ENCODE measurements around the gene BNC2. TPM values are rescaled to one million over a fixed set of nuclear protein-coding genes. Genes with fewer than 3 reads are reported as not detected.

Gene BNC2
- total RNA-seq, 4 donors from 2014 or later, result 90.2 to 130 (median 100.0) TPM

DNA sequence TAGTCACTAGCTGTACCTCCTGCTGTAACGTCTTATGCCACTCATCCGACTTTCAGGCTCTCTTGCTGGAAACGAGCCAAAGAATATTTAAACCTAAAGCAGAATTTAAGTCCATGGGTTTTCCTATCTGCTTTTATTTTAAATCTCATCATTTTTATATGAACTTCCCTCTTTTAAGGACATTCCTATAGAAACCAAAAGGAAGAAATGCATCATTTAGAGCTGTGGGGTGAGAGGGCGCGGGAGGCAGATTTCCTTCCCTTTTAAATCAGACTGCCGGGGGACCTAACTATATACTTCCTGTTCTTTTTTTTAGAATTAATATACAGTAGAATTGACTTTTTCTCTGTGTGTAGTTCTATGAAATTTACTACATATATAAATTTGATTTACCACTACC, 468.8 kb downstream of the BNC2 start:
- H3K36me3 ChIP-seq, result no peaks in the 10 kb centered on the region
- H3K9me3 ChIP-seq, result no peaks in the 10 kb centered on the region
- no peak for TF ChIP-seq EP300 (IDR thresholded peaks at IDR 0.05)
- no peak for TF ChIP-seq POLR2A (IDR thresholded peaks at IDR 0.05)
- TF ChIP-seq, protein P1, sequence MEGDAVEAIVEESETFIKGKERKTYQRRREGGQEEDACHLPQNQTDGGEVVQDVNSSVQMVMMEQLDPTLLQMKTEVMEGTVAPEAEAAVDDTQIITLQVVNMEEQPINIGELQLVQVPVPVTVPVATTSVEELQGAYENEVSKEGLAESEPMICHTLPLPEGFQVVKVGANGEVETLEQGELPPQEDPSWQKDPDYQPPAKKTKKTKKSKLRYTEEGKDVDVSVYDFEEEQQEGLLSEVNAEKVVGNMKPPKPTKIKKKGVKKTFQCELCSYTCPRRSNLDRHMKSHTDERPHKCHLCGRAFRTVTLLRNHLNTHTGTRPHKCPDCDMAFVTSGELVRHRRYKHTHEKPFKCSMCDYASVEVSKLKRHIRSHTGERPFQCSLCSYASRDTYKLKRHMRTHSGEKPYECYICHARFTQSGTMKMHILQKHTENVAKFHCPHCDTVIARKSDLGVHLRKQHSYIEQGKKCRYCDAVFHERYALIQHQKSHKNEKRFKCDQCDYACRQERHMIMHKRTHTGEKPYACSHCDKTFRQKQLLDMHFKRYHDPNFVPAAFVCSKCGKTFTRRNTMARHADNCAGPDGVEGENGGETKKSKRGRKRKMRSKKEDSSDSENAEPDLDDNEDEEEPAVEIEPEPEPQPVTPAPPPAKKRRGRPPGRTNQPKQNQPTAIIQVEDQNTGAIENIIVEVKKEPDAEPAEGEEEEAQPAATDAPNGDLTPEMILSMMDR (IDR thresholded peaks at IDR 0.05), result no peak
- no peak for TF ChIP-seq POLR2AphosphoS5 (IDR thresholded peaks at IDR 0.05)
- WGBS, 2 donors (ENCODE audit: low coverage in 1 of 2), result 59 to 63% methylated on average over 6 of the region's 6 CpGs
- H3K27me3 ChIP-seq, result no peaks in the 10 kb centered on the region
- no peak overlapping the region for H3K4me3 ChIP-seq
- H3K27ac ChIP-seq, result no peak overlapping the region
- no peaks in the 10 kb centered on the region for H3K4me1 ChIP-seq
- ATAC-seq, result no peak

DNA sequence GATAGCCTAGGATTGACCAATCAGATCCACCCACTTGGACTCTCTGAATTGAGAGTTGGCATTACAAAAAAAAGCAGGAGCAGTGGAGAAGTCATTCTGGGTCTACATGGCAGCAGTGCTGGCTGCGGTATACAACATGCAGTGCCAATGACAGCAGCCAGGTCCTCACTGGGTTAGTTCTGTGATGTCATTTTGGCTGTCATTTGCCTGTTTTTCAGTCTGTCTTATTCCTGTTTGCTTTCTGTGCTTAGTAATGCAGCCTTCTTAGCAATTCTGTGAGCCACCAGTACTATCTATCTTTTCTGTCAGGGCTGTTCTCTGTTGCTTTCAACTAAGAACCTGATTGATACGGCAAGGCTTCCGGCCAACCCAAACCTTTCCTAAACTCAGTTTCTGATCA, 471.8 kb downstream of the BNC2 start:
- Histone ChIP-seq H3K9me3 (no peaks in the 10 kb centered on the region), H3K36me3 (no peaks in the 10 kb centered on the region), H3K4me1 (no peaks in the 10 kb centered on the region), H3K27me3 (no peaks in the 10 kb centered on the region), H3K4me3 (no peak overlapping the region), H3K27ac (no peak overlapping the region)
- TF ChIP-seq, protein P1 (IDR thresholded peaks at IDR 0.05), result no peak
- TF ChIP-seq EP300 (IDR thresholded peaks at IDR 0.05) (no peak), POLR2AphosphoS5 (IDR thresholded peaks at IDR 0.05) (no peak), POLR2A (IDR thresholded peaks at IDR 0.05) (no peak)
- no peak for ATAC-seq
- whole genome bisulfite sequencing, 2 donors (ENCODE audit: low coverage in 1 of 2), result 72% methylated on average over 3 of the region's 3 CpGs; no CpG with 5 or more reads in 1 of the 2 donors

DNA sequence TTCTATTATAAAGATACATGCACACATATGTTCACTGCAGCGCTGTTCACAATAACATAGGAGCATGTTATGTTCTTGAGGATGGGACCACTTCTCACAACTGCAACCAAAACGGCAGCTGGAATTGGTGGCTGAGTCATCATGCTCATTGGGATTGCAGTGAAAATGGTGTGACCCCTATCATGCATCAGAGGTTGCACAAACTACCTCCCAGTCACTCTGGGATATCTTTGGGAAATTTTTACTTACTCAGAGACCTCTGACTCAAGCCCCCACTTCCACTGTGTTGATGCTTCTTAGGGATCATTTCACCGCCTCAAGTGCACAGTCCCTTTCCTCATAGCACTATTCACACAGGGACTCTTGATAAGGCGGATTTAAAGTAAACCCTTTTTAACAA, 474.1 kb downstream of the BNC2 start:
- no peak for ATAC-seq

DNA sequence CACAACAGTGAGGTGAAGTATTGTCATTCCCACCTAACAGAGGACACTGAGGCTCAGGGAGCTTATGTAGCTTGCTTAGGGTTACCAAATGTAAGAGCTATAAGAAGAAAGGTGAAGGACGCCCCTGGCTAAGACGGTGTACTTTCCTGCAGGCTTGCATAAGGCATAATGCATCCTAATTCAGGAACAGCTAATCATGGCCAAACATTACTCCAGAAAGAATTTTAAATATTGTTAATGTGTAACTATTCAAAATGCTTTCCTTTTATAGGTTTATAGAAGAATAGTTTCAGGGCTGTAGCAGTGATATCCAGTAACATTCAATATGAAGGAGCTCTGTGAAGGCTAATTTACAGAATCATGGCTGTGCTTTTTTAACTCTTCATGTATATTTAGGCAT, 479.1 kb downstream of the BNC2 start:
- TF ChIP-seq, protein P1 (IDR thresholded peaks at IDR 0.05), result no peak
- TF ChIP-seq POLR2AphosphoS5 (IDR thresholded peaks at IDR 0.05), result no peak
- TF ChIP-seq POLR2A (IDR thresholded peaks at IDR 0.05), result no peak
- no peak for TF ChIP-seq EP300 (IDR thresholded peaks at IDR 0.05)
- H3K9me3 ChIP-seq, result no peaks in the 10 kb centered on the region
- H3K4me1 ChIP-seq, result no peaks in the 10 kb centered on the region
- H3K4me3 ChIP-seq, result no peak overlapping the region
- H3K36me3 ChIP-seq, result no peaks in the 10 kb centered on the region
- no peak for ATAC-seq
- no peak overlapping the region for H3K27ac ChIP-seq
- WGBS, 2 donors (ENCODE audit: low coverage in 1 of 2), result 86 to 100% methylated on average over 1 to 2 of the region's 2 CpGs
- H3K27me3 ChIP-seq, result no peaks in the 10 kb centered on the region

More for the DNA sequence above, 474.1 kb downstream of the BNC2 start:
- H3K9me3 ChIP-seq, result no peaks in the 10 kb centered on the region
- TF ChIP-seq, protein P1 (IDR thresholded peaks at IDR 0.05), result no peak
- TF ChIP-seq EP300 (IDR thresholded peaks at IDR 0.05) (no peak), POLR2A (IDR thresholded peaks at IDR 0.05) (no peak), POLR2AphosphoS5 (IDR thresholded peaks at IDR 0.05) (no peak)
- no peaks in the 10 kb centered on the region for H3K36me3 ChIP-seq
- H3K27ac ChIP-seq, result no peak overlapping the region
- no peaks in the 10 kb centered on the region for H3K4me1 ChIP-seq
- no peak overlapping the region for H3K4me3 ChIP-seq
- 93 to 94% methylated on average over 3 of the region's 4 CpGs for WGBS, 2 donors (ENCODE audit: low coverage in 1 of 2)
- H3K27me3 ChIP-seq, result no peaks in the 10 kb centered on the region

DNA sequence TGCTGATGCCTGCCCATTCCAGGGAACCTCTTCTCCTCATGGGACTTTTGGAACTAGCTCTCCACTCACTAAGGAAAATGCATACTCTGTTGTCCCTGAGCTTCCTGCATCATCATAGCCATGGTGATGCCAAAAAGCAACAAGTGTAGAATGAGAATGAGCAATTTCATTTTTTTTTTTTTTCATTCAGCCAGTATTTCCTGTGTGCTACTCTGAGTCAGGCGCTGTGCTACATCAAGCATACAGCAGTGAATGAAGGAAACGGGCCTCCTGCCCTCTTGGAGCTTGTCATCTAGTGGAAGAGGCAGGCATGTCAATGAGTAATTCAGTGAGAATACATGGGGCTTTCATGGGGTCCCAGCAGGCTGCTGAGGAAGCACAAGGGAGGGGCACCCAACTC, 483.1 kb downstream of the BNC2 start:
- no peak for ATAC-seq
- H3K4me3 ChIP-seq, result no peak overlapping the region
- H3K27ac ChIP-seq, result no peak overlapping the region
- TF ChIP-seq EP300 (IDR thresholded peaks at IDR 0.05) (no peak), POLR2AphosphoS5 (IDR thresholded peaks at IDR 0.05) (no peak), POLR2A (IDR thresholded peaks at IDR 0.05) (no peak)
- TF ChIP-seq, protein P1 (IDR thresholded peaks at IDR 0.05), result no peak
- no peaks in the 10 kb centered on the region for H3K27me3 ChIP-seq
- no peaks in the 10 kb centered on the region for H3K36me3 ChIP-seq
- peaks cover 0 to 6% (median 0%) of the 10 kb centered on the region in 3 donors for H3K9me3 ChIP-seq
- 81% methylated on average over 2 of the region's 2 CpGs; no CpG with 5 or more reads in 1 of the 2 donors for WGBS, 2 donors (ENCODE audit: low coverage in 1 of 2)
- no peaks in the 10 kb centered on the region for H3K4me1 ChIP-seq
